Activated CD8-positive, alpha-beta T cell treated with anti-CD3 and anti-CD28 coated beads for 36 hours (primary cell): ENCODE data around the gene PFN2. TPM values are rescaled to one million over a fixed set of nuclear protein-coding genes. Genes with fewer than 3 reads are reported as not detected.

Source experiments
- ATAC-seq: fragments of 200-7000 bp; cut with Tn5 transposase; one replicate; pipeline ENCODE4 v1.10.0; 2021; ENCODE audit warnings: mild to moderate bottlenecking, moderate library complexity
- CTCF ChIA-PET: fragments of 350-600 bp; sonication (Branson Sonifier 250); formaldehyde crosslinking; loops from one replicate; lab custom pipeline; 2021; ENCODE audit warnings: antibody characterized with exemption; lab: Charles Lee
- POLR2A ChIA-PET: fragments of 350-600 bp; sonication (Branson Sonifier 250); formaldehyde crosslinking; loops from one replicate; lab custom pipeline; 2021; ENCODE audit warnings: antibody characterized with exemption; lab: Charles Lee
- DNase-seq: peaks from one replicate; pipeline ENCODE4 v3.0.0-alpha.2; 2020
- H3K27ac Mint-ChIP-seq: one replicate; pipeline ENCODE4 v1.8.0; 2021; ENCODE audit warnings: mild to moderate bottlenecking, mixed read lengths
- H3K27me3 Mint-ChIP-seq: one replicate; pipeline ENCODE4 v1.8.0; 2021; ENCODE audit warnings: mixed read lengths
- H3K36me3 Mint-ChIP-seq: one replicate; pipeline ENCODE4 v1.8.0; 2021; ENCODE audit warnings: low read depth, mixed read lengths
- H3K4me1 Mint-ChIP-seq: one replicate; pipeline ENCODE4 v1.8.0; 2021; ENCODE audit warnings: low read depth, mixed read lengths
- H3K4me3 Mint-ChIP-seq: one replicate; pipeline ENCODE4 v1.8.0; 2021; ENCODE audit warnings: mild to moderate bottlenecking, moderate library complexity, mixed read lengths
- H3K9me3 Mint-ChIP-seq: one replicate; pipeline ENCODE4 v1.8.0; 2021; ENCODE audit warnings: mixed read lengths
- CTCF ChIP-seq: fragments of 200-600 bp; IDR thresholded peaks from one replicate; pipeline ENCODE4 v1.8.0; 2022; ENCODE audit warnings: antibody characterized with exemption, mild to moderate bottlenecking
- intact Hi-C: fragments of 100-400 bp; cut with micrococcal nuclease; formaldehyde crosslinking; loops from one replicate; pipeline ENCODE4 v1.10.0; 2022
- total RNA-seq, 2 experiments: library from RNA; stranded (reverse); gene quantifications; one replicate each; pipeline ENCODE4 v1.2.3, GENCODE V29; 2021

PFN2 gene
- total RNA-seq, 2 experiments from 2014 or later, result 4.2 to 4.7 TPM

GRCh38 chr3:150005243-150006112, 34.8 kb upstream of the PFN2 start:
- peaks cover 4% of the 10 kb centered on the region for H3K27me3 Mint-ChIP-seq
- no peak overlapping the region for H3K27ac Mint-ChIP-seq
- ChIA-PET CTCF (no interaction called here), POLR2A (no interaction called here)
- no peaks in the 10 kb centered on the region for H3K9me3 Mint-ChIP-seq
- H3K36me3 Mint-ChIP-seq, result no peaks in the 10 kb centered on the region
- intact Hi-C loops, result no loop called here
- H3K4me1 Mint-ChIP-seq, result no peaks in the 10 kb centered on the region
- no peak for TF ChIP-seq CTCF
- DNase-seq (no peak), ATAC-seq (no peak)
- H3K4me3 Mint-ChIP-seq, result no peak overlapping the region

GRCh38 chr3:150000641-150001040, 29.9 kb upstream of the PFN2 start:
- intact Hi-C loops, result no loop called here
- H3K9me3 Mint-ChIP-seq, result peaks cover 5% of the 10 kb centered on the region
- no peaks in the 10 kb centered on the region for H3K36me3 Mint-ChIP-seq
- no peak overlapping the region for H3K27ac Mint-ChIP-seq
- TF ChIP-seq CTCF, result no peak
- peaks cover 8% of the 10 kb centered on the region for H3K27me3 Mint-ChIP-seq
- H3K4me1 Mint-ChIP-seq, result no peaks in the 10 kb centered on the region
- no peak overlapping the region for H3K4me3 Mint-ChIP-seq
- ATAC-seq (no peak), DNase-seq (no peak)
- ChIA-PET CTCF (interaction anchor here (0.8 to 0.9 kb wide), 2 partner anchors 13 to 192 kb away, joined by 3 read pairs; no protein-coding TSS in a partner anchor), POLR2A (interaction anchor here (1.0 kb wide), 1 partner anchor 11 kb away, joined by 3 read pairs; no protein-coding TSS in a partner anchor)

- H3K4me1 Mint-ChIP-seq, result no peaks in the 10 kb centered on the region
- peaks cover 15% of the 10 kb centered on the region for H3K9me3 Mint-ChIP-seq
- no peak overlapping the region for H3K4me3 Mint-ChIP-seq
- peaks cover 5% of the 10 kb centered on the region for H3K27me3 Mint-ChIP-seq
- no peak for TF ChIP-seq CTCF
- ChIA-PET CTCF (no interaction called here), POLR2A (no interaction called here)
- no peak overlapping the region for H3K27ac Mint-ChIP-seq
- no peak for DNase-seq
- H3K36me3 Mint-ChIP-seq, result no peaks in the 10 kb centered on the region
- intact Hi-C loops, result no loop called here
- ATAC-seq, result no peak
Measured at GRCh38 chr3:149999421-149999820, 28.7 kb upstream of the PFN2 start.

GRCh38 chr3:149998946-149999345, 28.3 kb upstream of the PFN2 start:
- no peak for TF ChIP-seq CTCF
- Mint-ChIP-seq H3K36me3 (no peaks in the 10 kb centered on the region), H3K27me3 (peaks cover 5% of the 10 kb centered on the region), H3K27ac (no peak overlapping the region), H3K4me3 (no peak overlapping the region), H3K4me1 (no peaks in the 10 kb centered on the region), H3K9me3 (peaks cover 15% of the 10 kb centered on the region)
- DNase-seq, result no peak
- intact Hi-C loops, result no loop called here
- POLR2A ChIA-PET, result no interaction called here
- no peak for ATAC-seq
- CTCF ChIA-PET, result no interaction called here

GRCh38 chr3:149992416-149993058, 21.8 kb upstream of the PFN2 start:
- Mint-ChIP-seq H3K4me1 (no peaks in the 10 kb centered on the region), H3K9me3 (peaks cover 18% of the 10 kb centered on the region), H3K4me3 (no peak overlapping the region), H3K27ac (no peak overlapping the region), H3K36me3 (no peaks in the 10 kb centered on the region), H3K27me3 (peaks cover 5% of the 10 kb centered on the region)
- DNase-seq, result no peak
- intact Hi-C loops, result no loop called here
- POLR2A ChIA-PET, result no interaction called here
- no peak for ATAC-seq
- CTCF ChIA-PET, result no interaction called here
- TF ChIP-seq CTCF, result no peak
